Retinal pigment epithelial cell (primary cell): ENCODE data around the gene CHRNB4.

Experiments used
- DNase-seq: peaks from one replicate; pipeline ENCODE4 v3.0.0-alpha.2; 2010; ENCODE audit warnings: low read depth
- H3K4me3 ChIP-seq: 2 replicates; pipeline ENCODE4 v1.5.1; 2011; ENCODE audit warnings: mild to moderate bottlenecking, low read length, control low read depth, moderate library complexity
- TF ChIP-seq, protein P1 (sequence below): conservative IDR thresholded peaks from 2 replicates; pipeline ENCODE4 v1.5.1; 2011; ENCODE audit warnings: low read depth, low read length, control low read depth, inconsistent platforms

CHRNB4 gene

DNA sequence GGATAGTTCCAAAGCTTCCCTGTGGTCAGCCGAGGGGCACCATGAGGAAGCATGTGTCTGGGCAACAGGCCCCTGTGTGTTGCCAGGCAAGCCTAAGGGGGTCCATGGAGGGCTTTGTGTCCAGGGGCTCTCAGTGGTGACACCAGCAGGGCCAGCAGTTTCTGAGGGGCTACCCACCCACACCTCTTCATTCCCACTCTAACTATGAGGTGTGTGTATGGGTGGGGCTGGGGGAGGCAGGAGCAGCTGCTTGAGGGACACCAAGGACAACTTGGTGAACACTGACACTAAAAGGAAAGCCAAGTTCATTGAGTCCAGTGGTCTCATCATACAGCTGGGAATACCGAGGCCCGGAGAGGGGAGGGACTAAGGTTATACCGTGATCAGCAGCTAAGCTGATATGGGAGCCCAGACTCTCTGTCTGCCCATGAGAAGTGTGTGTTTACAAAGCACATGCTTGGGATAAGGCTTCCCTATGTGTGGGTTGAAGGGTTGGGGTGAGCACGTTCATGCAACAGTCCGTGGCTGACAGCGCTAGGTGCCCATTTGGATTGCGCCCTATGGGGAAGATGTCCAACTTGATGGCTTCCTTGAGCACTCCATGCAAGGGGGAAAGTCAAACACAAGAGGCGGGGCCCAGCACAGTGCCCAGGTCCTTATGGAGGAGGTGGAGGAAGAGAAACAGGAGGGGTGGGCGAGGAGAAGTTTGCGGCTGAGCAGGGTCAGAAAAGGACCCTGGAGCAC, 34.8 kb upstream of the CHRNB4 start:
- H3K4me3 ChIP-seq: no peak overlapping the region
- TF ChIP-seq, protein P1, sequence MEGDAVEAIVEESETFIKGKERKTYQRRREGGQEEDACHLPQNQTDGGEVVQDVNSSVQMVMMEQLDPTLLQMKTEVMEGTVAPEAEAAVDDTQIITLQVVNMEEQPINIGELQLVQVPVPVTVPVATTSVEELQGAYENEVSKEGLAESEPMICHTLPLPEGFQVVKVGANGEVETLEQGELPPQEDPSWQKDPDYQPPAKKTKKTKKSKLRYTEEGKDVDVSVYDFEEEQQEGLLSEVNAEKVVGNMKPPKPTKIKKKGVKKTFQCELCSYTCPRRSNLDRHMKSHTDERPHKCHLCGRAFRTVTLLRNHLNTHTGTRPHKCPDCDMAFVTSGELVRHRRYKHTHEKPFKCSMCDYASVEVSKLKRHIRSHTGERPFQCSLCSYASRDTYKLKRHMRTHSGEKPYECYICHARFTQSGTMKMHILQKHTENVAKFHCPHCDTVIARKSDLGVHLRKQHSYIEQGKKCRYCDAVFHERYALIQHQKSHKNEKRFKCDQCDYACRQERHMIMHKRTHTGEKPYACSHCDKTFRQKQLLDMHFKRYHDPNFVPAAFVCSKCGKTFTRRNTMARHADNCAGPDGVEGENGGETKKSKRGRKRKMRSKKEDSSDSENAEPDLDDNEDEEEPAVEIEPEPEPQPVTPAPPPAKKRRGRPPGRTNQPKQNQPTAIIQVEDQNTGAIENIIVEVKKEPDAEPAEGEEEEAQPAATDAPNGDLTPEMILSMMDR: no peak
- no peak for DNase-seq

DNA sequence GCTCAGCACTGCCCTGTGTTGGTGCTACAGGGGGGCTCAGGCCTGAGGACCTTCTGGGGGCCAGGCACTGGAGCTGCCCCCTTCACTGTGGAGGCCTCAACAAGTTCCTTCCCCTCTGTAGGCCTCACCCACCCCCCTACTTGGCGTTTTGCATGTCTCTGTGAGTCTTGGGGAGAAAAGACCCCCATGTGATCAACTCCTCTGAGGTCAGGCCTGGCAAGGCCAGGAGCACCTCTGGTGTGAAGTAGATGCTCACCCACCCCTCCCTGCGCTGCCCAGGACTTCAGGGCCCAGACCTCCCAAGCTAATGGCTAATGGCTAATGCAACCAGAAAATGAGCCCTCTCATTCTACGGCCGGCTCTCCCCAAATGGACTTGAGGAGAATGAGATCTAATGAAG, 34.2 kb upstream of the CHRNB4 start:
- TF ChIP-seq, protein P1: no peak
- H3K4me3 ChIP-seq: no peak overlapping the region
- no peak for DNase-seq

DNA sequence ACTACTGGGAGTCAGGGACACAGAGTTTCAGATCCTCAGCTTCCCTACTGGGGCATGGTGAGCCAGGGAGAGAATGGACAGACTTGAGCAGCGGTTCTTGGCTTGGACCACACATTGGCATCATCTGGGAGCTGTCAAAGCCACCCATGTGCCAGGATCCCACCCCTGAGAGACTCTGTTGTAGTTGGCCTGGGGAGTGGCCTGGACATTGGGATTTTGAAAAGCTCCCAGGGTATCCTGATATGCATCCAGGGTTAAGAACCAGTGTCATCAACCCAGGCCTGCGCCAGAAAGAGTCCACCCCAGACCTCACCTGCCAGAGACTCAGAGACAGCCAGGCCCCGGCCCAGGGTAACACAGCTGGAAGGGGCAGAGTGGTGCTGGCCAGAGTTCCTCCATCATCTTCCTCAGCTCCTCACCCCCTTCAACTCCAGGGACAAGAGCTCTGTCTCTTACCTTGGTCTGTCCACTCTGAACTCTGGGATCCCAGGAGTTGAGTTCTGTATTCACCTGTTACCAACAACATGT, 33.0 kb upstream of the CHRNB4 start:
- H3K4me3 ChIP-seq: no peak overlapping the region
- no peak for DNase-seq
- TF ChIP-seq, protein P1: no peak

DNA sequence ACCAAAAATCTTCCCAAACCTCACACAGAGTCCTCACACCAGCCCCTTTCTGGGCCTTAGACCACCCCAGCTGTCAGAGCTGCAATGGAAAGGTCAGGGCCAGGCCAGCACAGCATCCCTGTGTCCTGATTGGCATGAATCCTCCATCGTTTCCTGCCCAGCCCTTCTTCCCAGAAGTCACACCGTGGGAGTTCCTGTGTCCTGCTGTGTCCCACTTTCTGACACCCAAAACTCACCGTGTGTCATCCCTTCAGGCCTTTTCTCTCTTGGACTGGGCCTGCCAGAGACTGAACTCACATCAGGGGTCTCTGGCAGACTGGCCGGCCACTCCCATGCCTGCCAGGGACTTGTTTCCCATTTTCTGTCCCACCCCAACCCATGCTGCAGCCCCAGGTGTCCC, 32.5 kb upstream of the CHRNB4 start:
- TF ChIP-seq, protein P1: no peak
- DNase-seq: no peak
- H3K4me3 ChIP-seq: no peak overlapping the region

DNA sequence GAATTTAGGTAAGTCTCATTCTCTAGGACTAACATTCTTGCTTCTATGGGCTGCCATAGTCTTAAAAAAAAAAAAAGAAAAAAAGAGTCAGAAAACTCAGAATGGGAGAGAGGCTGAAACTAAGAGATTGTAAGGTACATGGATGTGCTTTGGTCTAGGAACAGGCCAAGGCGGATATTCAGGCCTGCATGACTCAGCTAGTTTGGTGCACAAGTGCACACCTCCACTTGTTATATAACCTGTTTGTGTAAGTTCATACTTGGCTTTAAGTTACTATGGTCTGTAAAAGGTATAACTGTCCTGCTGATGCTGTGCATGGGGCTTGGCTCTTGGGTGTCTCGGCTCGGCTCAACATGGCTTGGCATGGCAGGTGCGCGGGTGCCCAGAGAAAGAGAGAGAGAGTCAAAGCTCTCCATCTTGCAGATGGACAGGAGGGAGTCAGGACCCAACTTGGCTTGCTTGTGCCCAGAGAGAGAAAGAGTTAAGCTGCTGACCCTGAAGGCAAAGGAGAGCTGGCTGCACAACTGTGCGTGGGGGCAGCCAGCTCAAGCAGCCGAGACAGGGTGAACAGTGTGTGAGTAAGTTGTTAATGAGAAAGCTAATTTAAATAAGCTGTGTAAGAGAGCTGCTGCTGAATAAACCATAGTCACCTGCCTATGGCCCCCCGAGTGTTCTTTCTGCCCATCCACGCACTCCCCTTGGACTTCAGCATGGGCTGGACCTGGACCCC, 31.4 kb upstream of the CHRNB4 start:
- TF ChIP-seq, protein P1: no peak
- no peak overlapping the region for H3K4me3 ChIP-seq
- DNase-seq: no peak

DNA sequence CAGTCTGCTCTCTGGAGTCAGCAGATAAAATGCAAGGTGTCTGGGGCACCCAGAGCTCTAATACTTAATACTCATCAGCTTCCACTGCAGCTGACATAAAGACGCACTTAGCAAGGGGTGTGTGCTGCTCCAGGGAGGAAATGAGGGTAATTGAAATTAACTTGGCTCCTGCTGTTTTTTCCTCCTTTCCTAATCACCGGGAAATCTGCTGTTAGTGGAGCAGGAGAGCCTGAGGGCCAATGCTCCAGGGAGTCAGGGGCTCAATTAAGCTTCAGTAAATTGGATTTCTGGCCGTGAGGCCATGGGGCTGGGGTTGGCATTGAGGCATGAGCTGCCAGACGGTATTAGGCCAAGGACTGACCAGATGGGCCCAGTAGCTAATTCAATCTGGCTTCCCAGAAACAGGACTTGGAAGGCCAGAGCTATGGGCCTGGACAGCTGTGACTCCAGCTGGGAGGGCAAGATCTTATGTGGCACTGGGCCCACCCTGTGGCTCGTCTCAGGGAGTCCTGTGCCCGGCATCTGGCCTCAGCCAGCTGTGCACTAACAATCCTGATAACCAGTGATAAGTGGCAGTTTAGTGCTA, 30.7 kb upstream of the CHRNB4 start:
- TF ChIP-seq, protein P1: no peak
- peak; percentile 30 for DNase-seq
- H3K4me3 ChIP-seq: no peak overlapping the region
